HFF-Myc (cell line): ENCODE measurements around the gene VENTX.

Experiments
- DNase-seq: peaks from one replicate; pipeline ENCODE4 v3.0.0-alpha.2; 2011; ENCODE audit warnings: low read depth; ENCODE audit errors: extremely low read depth
- H3K4me3 ChIP-seq: replicated peaks from 2 replicates; pipeline ENCODE4 v1.5.1; 2011; ENCODE audit warnings: low read depth, mild to moderate bottlenecking, control low read depth, low read length
- TF ChIP-seq, protein P1 (sequence below): IDR thresholded peaks from 2 replicates; pipeline ENCODE4 v1.5.1; 2012; ENCODE audit warnings: mild to moderate bottlenecking, low read depth, low read length, control low read depth; ENCODE audit errors: missing control alignments

Gene VENTX

DNA sequence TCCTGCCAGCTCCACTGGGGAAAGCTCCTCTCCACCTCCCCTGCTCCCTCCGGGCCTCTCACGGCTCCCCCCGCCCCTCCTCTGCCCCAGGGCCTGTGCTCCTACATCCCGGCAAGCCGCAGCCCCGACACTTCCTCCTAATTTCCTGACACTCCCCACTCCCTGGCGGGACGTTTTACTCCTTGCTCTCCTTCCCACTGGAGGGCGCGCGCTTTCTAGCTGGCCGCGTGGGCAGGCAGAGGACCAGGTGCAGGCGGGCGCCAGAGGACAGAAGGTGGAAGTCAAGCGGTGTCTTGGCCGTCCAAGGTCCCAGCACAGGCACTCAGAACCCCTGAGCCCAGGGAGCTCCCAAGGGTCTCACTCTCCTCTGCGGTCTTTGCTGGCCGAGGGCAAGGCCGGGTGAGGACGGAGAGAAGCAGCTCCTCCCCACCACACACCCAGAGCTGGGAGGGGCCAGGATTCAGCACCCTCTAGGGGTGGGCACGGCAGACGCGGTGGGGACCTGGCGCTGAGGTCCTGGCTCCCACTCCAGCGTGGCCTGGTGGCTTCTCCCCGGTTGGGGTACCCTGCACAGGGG, 19.9 kb downstream of the VENTX start:
- TF ChIP-seq, protein P1, sequence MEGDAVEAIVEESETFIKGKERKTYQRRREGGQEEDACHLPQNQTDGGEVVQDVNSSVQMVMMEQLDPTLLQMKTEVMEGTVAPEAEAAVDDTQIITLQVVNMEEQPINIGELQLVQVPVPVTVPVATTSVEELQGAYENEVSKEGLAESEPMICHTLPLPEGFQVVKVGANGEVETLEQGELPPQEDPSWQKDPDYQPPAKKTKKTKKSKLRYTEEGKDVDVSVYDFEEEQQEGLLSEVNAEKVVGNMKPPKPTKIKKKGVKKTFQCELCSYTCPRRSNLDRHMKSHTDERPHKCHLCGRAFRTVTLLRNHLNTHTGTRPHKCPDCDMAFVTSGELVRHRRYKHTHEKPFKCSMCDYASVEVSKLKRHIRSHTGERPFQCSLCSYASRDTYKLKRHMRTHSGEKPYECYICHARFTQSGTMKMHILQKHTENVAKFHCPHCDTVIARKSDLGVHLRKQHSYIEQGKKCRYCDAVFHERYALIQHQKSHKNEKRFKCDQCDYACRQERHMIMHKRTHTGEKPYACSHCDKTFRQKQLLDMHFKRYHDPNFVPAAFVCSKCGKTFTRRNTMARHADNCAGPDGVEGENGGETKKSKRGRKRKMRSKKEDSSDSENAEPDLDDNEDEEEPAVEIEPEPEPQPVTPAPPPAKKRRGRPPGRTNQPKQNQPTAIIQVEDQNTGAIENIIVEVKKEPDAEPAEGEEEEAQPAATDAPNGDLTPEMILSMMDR: peak; percentile 27
- DNase-seq: no peak
- no peak overlapping the region for H3K4me3 ChIP-seq

DNA sequence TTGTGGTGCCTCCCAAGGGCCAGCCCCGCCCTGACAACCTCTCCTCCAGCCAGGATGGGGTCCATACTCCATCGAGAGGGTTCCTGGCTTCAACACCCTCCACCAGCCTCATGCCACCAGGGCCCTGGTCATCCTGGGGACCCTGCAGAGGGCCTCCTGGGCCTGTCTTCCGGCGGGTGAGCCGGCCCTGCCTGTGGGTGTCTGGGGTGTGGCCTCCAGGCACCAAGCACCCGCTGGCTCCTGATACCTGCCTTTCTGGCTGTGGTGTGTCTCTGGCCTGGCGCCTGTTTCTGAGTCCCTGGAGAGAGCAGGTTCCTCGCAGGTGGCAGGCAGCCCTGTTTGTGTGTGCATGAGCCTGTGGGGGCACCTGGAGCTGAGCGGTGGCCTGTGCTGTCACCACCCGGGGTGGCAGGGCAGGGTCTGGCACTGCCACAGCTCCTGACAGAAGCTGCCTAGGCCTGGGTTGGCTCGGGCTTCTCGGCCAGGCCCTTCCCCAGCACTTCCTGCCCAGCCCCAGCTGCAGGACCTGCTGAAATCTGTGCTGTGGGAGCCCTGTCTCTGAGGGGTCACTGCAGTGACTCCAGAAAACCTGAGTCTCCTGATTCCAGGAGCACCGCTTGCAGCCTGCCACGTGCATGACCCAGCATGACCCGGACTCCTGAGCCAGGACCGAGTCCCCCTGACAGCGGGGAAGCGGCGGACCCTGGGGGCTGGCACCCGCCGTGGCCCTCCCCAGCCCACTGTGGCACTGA, 20.6 kb downstream of the VENTX start:
- no peak for DNase-seq
- H3K4me3 ChIP-seq: no peak overlapping the region
- TF ChIP-seq, protein P1: no peak

DNA sequence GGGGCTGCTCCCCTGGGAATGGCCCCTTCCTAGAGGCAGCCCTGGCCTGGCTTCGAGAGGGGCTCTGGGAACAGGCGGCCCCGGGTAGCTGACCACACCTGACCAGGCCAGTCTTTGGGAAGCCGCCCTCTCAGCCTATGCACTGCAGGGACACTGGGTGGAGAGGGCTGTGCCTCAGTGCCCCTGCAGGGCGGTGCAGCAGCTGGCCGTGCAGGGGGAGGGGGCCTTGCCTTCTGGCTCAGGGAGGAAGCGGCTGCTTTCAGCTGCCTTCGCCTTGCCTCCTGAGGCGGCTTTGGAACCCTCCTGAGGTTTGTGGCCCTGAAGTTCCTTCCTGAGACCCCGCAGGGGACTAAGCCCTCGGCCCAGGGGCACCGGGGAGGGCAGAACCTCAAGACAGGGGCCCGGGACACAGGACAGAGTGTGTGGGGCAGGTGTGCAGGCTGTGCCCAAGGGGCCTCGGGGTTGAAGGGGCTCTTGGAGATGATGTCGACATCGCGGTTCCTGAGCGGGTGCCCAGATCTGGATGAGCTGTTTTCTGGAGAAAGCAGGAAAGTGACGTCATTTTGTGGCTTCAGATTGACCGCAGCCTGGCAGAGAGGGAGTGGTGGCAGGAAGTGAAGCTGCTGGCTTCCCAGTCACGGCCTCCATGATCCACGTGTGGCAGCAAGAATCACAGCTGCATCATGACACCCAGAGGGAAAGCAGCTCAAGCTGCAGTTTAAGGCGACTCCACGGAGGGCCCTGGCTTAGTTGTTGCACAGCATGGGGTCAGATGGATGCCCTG, 21.4 kb downstream of the VENTX start:
- TF ChIP-seq, protein P1: no peak
- peak; percentile 98 for DNase-seq
- no peak overlapping the region for H3K4me3 ChIP-seq

DNA sequence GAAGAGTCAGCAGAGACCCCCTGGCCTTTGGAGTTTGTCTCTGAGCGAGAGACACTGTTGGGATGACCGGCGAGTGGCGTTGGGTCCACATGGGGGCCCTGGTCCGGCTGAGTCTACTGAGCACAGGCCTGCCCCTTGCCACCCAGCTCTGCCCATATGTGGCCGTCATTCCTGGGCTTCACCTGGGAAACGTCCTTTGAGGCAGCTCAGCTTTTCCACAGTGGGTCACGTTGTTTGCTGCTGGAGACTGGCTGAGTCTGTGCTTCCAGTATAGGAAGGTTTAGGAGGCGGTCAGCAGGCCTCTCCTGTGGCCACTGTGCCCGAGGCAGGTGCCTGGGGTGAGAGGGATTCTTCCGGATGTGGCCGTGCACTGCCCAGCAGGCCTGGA, 21.9 kb downstream of the VENTX start:
- TF ChIP-seq, protein P1: no peak
- no peak for DNase-seq
- H3K4me3 ChIP-seq: no peak overlapping the region

DNA sequence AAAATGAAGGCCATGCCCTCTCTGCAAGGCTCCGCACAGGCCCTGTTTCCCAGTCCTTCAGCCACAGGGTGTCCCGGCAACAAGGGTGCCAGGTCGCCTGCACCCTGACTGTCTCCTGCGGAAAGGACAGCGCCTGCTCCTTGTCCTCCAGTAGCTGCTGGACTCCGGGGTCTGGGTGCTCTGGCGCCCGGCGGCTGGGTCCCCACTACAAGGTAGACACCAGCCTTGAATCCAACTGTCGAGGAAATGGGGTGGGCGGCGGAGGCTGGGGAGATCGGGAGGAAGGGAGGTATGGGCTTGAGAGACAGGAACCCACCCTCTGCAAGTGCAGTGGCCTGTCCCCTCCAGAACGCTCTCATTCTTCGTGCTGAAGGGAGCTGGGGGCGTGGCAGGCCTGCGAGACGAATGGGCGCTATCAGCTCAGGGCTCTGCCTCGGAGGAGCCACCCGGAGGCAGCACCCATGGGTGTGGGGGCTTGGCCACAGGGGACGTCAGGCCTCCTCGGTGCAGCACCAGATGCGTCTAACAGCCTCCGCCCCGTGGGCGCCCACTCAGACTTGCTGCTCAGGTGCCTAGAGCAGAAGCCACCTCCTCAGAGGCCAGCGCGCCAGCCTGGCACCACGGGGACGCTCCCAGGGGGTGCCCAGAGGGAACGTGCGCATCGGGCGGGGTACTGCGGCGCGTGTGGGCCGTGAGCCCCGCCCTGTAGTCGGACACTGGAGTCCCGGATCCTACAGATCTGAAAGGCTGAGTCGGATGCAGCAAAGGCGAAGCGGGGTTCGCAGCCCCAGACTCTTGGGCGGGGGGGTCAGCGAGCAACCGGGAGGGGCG, 23.5 kb downstream of the VENTX start:
- no peak for DNase-seq
- peak overlapping the region; percentile 29 for H3K4me3 ChIP-seq

More for the DNA sequence above, 23.5 kb downstream of the VENTX start:
- TF ChIP-seq, protein P1: no peak
